Right lobe of liver (tissue), 6 donors: ENCODE results near the gene ANKRD60. TPM values are rescaled to one million over a fixed set of nuclear protein-coding genes. Genes with fewer than 3 reads are reported as not detected.

Source experiments
- ATAC-seq, 4 donors: fragments of 200-7000 bp; cut with Tn5 transposase; one replicate each; pipeline ENCODE4 v1.9.1; 2020; ENCODE audit warnings: mild to moderate bottlenecking in 4 of 4, moderate library complexity in 4 of 4
- DNase-seq, 3 donors: peaks; one replicate each; pipeline ENCODE4 v3.0.0-alpha.2; 2020
- H3K27ac ChIP-seq, 3 donors: fragments of 200-600 bp; one replicate each; pipeline ENCODE4 v1.8.0; 2022
- H3K27me3 ChIP-seq, 2 donors: fragments of 200-600 bp; one replicate each; pipeline ENCODE4 v1.8.0; 2022
- H3K36me3 ChIP-seq, 4 donors: fragments of 200-600 bp; sonication (generic) in 1 of 4; one replicate each; pipeline versions ENCODE4 v1.5.1 to v1.8.0; 2017 to 2022; ENCODE audit warnings: control low read depth in 1 of 4
- H3K4me1 ChIP-seq, 4 donors: fragments of 200-600 bp; sonication (generic) in 1 of 4; one replicate each; pipeline versions ENCODE4 v1.5.1 to v1.8.0; 2017 to 2022; ENCODE audit warnings: control low read depth in 1 of 4
- H3K4me3 ChIP-seq, 3 donors: fragments of 200-600 bp; one replicate each; pipeline ENCODE4 v1.8.0; 2022
- H3K9me3 ChIP-seq, 4 donors: fragments of 200-600 bp; sonication (generic) in 1 of 4; one replicate each; pipeline versions ENCODE4 v1.5.1 to v1.8.0; 2017 to 2022; ENCODE audit warnings: control low read depth in 1 of 4
- CTCF ChIP-seq, 4 donors: fragments of 200-600 bp in 3 of 4; fragments of 450-650 bp in 1 of 4; IDR thresholded peaks; one replicate each; pipeline versions ENCODE4 v1.5.1 to v1.8.0; 2016 to 2022; ENCODE audit warnings: antibody characterized with exemption in 4 of 4, mild to moderate bottlenecking in 2 of 4
- POLR2A ChIP-seq: fragments of 450-650 bp; IDR thresholded peaks from one replicate; pipeline ENCODE4 v1.6.1; 2017; ENCODE audit warnings: antibody characterized with exemption, mild to moderate bottlenecking
- WGBS: methylation state at CpG from one replicate; pipeline ENCODE4 v1.1.6; 2018; ENCODE audit warnings: low coverage, low lambda C conversion rate; ENCODE audit not compliant: insufficient coverage; ENCODE audit errors: missing lambda C conversion rate; 5-methylcytosine and 5-hydroxymethylcytosine counted together
- intact Hi-C, 2 donors: fragments of 100-400 bp; cut with DNase I; formaldehyde crosslinking; loops; one replicate each; pipeline versions ENCODE4 v1.11.2 to v1.14.1; 2022
- total RNA-seq, 6 experiments: library from RNA; depleted of rRNA in 2 of 6; stranded (reverse); fragments of >200 nt in 2 of 6; fragmentation: NEBNext Ultra II Directional in 3 of 6; extraction: Animal tissue kit (Norgen Biotek cat#: 25700) in 3 of 6; gene quantifications; one replicate each; pipeline versions ENCODE4 v1.1.0 to v1.2.4, GENCODE V29; 2016 to 2023
- donor health status: DM: no; HTN: yes; CAD: no.
- donor health status: DM: no; HTN: no; CAD: no.
- donor health status: DM: no; HTN: no; CAD: no.
- donor health status: DM: no; HTN: yes; CAD: no.
- donor health status: DM: no; HTN: yes; CAD: no.

Gene ANKRD60
- total RNA-seq, 6 experiments from 2014 or later: not detected

GRCh38 chr20:58224097-58224496 is 4.4 kb downstream of the ANKRD60 start:
- H3K27ac ChIP-seq: no peak overlapping the region
- H3K27me3 ChIP-seq: peaks cover 0 to 19% of the 10 kb centered on the region in 2 donors
- H3K36me3 ChIP-seq: no peaks in the 10 kb centered on the region
- DNase-seq: no peak
- H3K4me3 ChIP-seq: no peak overlapping the region
- no peaks in the 10 kb centered on the region for H3K9me3 ChIP-seq
- no peak for ATAC-seq
- 82% methylated on average over 5 of the region's 5 CpGs for WGBS
- intact Hi-C loops: no loop called here
- no peak for TF ChIP-seq POLR2A
- no peak for TF ChIP-seq CTCF (IDR thresholded peaks at IDR 0.05)
- no peaks in the 10 kb centered on the region for H3K4me1 ChIP-seq

- DNase-seq (no peak), ATAC-seq (no peak)
- no peak overlapping the region for H3K4me3 ChIP-seq
- intact Hi-C loops: no loop called here
- H3K4me1 ChIP-seq: no peaks in the 10 kb centered on the region
- no peak for TF ChIP-seq POLR2A
- no peak for TF ChIP-seq CTCF (IDR thresholded peaks at IDR 0.05)
- H3K9me3 ChIP-seq: no peaks in the 10 kb centered on the region
- H3K36me3 ChIP-seq: no peaks in the 10 kb centered on the region
- H3K27me3 ChIP-seq: peaks cover 0 to 19% of the 10 kb centered on the region in 2 donors
- H3K27ac ChIP-seq: no peak overlapping the region
- 57% methylated on average over 7 of the region's 8 CpGs for WGBS
These were observed 5.0 kb downstream of the ANKRD60 start for GRCh38 chr20:58223358-58223941.

- Histone ChIP-seq H3K9me3 (no peaks in the 10 kb centered on the region), H3K36me3 (no peaks in the 10 kb centered on the region), H3K4me1 (no peaks in the 10 kb centered on the region), H3K27ac (no peak overlapping the region), H3K4me3 (no peak overlapping the region), H3K27me3 (peaks cover 0 to 12% of the 10 kb centered on the region in 2 donors)
- intact Hi-C loops: no loop called here
- ATAC-seq: no peak
- WGBS: 53% methylated on average over 15 of the region's 15 CpGs
- no peak for TF ChIP-seq POLR2A
- no peak for TF ChIP-seq CTCF (IDR thresholded peaks at IDR 0.05)
- no peak for DNase-seq
These were observed 6.0 kb downstream of the ANKRD60 start for GRCh38 chr20:58222446-58222845.

GRCh38 chr20:58219342-58219700 is 9.1 kb downstream of the ANKRD60 start:
- Histone ChIP-seq H3K4me1 (peaks cover 0 to 4% (median 0%) of the 10 kb centered on the region in 4 donors), H3K4me3 (no peak overlapping the region), H3K9me3 (no peaks in the 10 kb centered on the region), H3K27me3 (peaks cover 0 to 5% of the 10 kb centered on the region in 2 donors), H3K27ac (no peak overlapping the region), H3K36me3 (no peaks in the 10 kb centered on the region)
- TF ChIP-seq POLR2A (no peak), CTCF (IDR thresholded peaks at IDR 0.05) (no peak)
- DNase-seq: no peak
- ATAC-seq: no peak
- 64% methylated on average over 4 of the region's 4 CpGs for WGBS
- intact Hi-C loops: loop anchor here in 1 of 2 donors (10.0 kb wide), 1 partner anchor 705 kb away; no protein-coding TSS in a partner anchor
